Motor neuron (in vitro differentiated cells): Measurements from ENCODE around the gene CNTLN. TPM values are rescaled to one million over a fixed set of nuclear protein-coding genes. Genes with fewer than 3 reads are reported as not detected.
A peak's percentile ranks its signal among the peaks of the same experiment; 100 is the strongest.
"Not testable (repeated sequence)": the region's sequence is repeated elsewhere in the genome, so short reads cannot be mapped to it uniquely, and the experiment has no call there.

ENCODE experiments used
- ATAC-seq, 8 experiments: fragments of 200-7000 bp; cut with Tn5 transposase; replicated peaks in 6 of 8; 2 replicates each; pipeline ENCODE4 v1.8.0; 2021; ENCODE audit warnings: mild to moderate bottlenecking in 8 of 8, moderate library complexity in 8 of 8
- H3K27ac ChIP-seq, 2 donors: fragments of 250-450 bp; sonication (Bioruptor Pico); 2 replicates each; pipeline ENCODE4 v1.9.0; 2021; ENCODE audit warnings: antibody characterized with exemption in 2 of 2, mild to moderate bottlenecking in 2 of 2, moderate library complexity in 1 of 2
- H3K4me1 ChIP-seq, 2 donors: fragments of 250-450 bp; sonication (Bioruptor Pico); replicated peaks in 1 of 2; 2 replicates each; pipeline ENCODE4 v1.6.1; 2021; ENCODE audit warnings: antibody characterized with exemption in 2 of 2, mild to moderate bottlenecking in 2 of 2, moderate library complexity in 1 of 2
- H3K4me3 ChIP-seq, 5 donors: fragments of 250-450 bp; sonication (Bioruptor Pico); 2 replicates each; pipeline ENCODE4 v1.9.0; 2021; ENCODE audit warnings: antibody characterized with exemption in 5 of 5, mild to moderate bottlenecking in 5 of 5, moderate library complexity in 4 of 5
- WGBS, 10 experiments: fragments of 450-650 bp; shearing (Covaris generic); methylation state at CpG; one replicate each; pipeline ENCODE4 v1.0.0; 2022; 5-methylcytosine and 5-hydroxymethylcytosine counted together
- in situ Hi-C, 9 experiments: fragments of 400-800 bp; cut with MboI; loops; one replicate each; pipeline ENCODE4 v1.15.0; 2021; ENCODE audit warnings: low sequenced_read_pairs in 9 of 9, low pct_unique_long_range_greater_than_20kb in 2 of 9; ENCODE audit not compliant: unreplicated experiment in 9 of 9
- total RNA-seq, 8 experiments: library from RNA; unstranded; fragments of 300-600 nt; gene quantifications; 2 replicates each; pipeline versions ENCODE4 v1.2.3 to v1.2.4, GENCODE V29; 2022

Gene CNTLN
- total RNA-seq, 8 experiments from 2014 or later = 6.3 to 19.0 (median 9.3) TPM

GRCh38 chr9:17491780-17492179, 356.9 kb downstream of the CNTLN start:
- ATAC-seq = no peak
- in situ Hi-C loops = no loop called here
- Histone ChIP-seq H3K4me3 (no peak overlapping the region), H3K4me1 (peaks cover 0 to 17% of the 10 kb centered on the region in 2 donors), H3K27ac (no peak overlapping the region)
- 96 to 100% (median 100%) methylated on average over 1 of the region's 1 CpG; no CpG with 5 or more reads in 1 of the 10 experiments for WGBS, 10 experiments

GRCh38 chr9:17503196-17503595, 368.4 kb downstream of the CNTLN start:
- Histone ChIP-seq H3K4me3 (no peak overlapping the region), H3K4me1 (no peaks in the 10 kb centered on the region), H3K27ac (no peak overlapping the region)
- no peak for ATAC-seq
- 20 to 100% (median 94%) methylated on average over 1 to 3 of the region's 3 CpGs for WGBS, 10 experiments
- in situ Hi-C loops = no loop called here

GRCh38 chr9:17509151-17509550, 374.3 kb downstream of the CNTLN start:
- H3K27ac ChIP-seq = no peak overlapping the region
- ATAC-seq = no peak
- WGBS, 10 experiments = 60 to 100% (median 92%) methylated on average over 1 of the region's 1 CpG; no CpG with 5 or more reads in 6 of the 10 experiments
- H3K4me1 ChIP-seq = no peaks in the 10 kb centered on the region
- in situ Hi-C loops = no loop called here
- no peak overlapping the region for H3K4me3 ChIP-seq

GRCh38 chr9:17509701-17510100, 374.9 kb downstream of the CNTLN start:
- H3K27ac ChIP-seq = no peak overlapping the region
- no peaks in the 10 kb centered on the region for H3K4me1 ChIP-seq
- in situ Hi-C loops = no loop called here
- ATAC-seq = no peak
- no peak overlapping the region for H3K4me3 ChIP-seq
- 67 to 100% (median 83%) methylated on average over 1 of the region's 1 CpG; no CpG with 5 or more reads in 5 of the 10 experiments for WGBS, 10 experiments

GRCh38 chr9:17519761-17520160, 384.9 kb downstream of the CNTLN start:
- 32 to 100% (median 65%) methylated on average over 1 to 4 of the region's 4 CpGs for WGBS, 10 experiments
- in situ Hi-C loops = no loop called here
- Histone ChIP-seq H3K4me1 (peaks cover 12 to 18% of the 10 kb centered on the region in 2 donors), H3K27ac (no peak overlapping the region), H3K4me3 (no peak overlapping the region)
- peak in 3 of 8 experiments; percentile 45 to 65 (median 49) for ATAC-seq

- Histone ChIP-seq H3K27ac (no peak overlapping the region), H3K4me1 (peaks cover 12 to 18% of the 10 kb centered on the region in 2 donors), H3K4me3 (no peak overlapping the region)
- in situ Hi-C loops = no loop called here
- peak in 5 of 8 experiments; percentile 51 to 64 (median 59) for ATAC-seq
- 16 to 91% (median 80%) methylated on average over 2 to 5 of the region's 5 CpGs for WGBS, 10 experiments
Measured at GRCh38 chr9:17520268-17521064, 385.6 kb downstream of the CNTLN start.

GRCh38 chr9:17521100-17521855, 386.4 kb downstream of the CNTLN start:
- in situ Hi-C loops = no loop called here
- 24 to 96% (median 75%) methylated on average over 3 of the region's 3 CpGs; no CpG with 5 or more reads in 1 of the 10 experiments for WGBS, 10 experiments
- H3K27ac ChIP-seq = no peak overlapping the region
- no peak for ATAC-seq
- H3K4me3 ChIP-seq = no peak overlapping the region
- peaks cover 12 to 18% of the 10 kb centered on the region in 2 donors for H3K4me1 ChIP-seq

GRCh38 chr9:17526726-17527125, 391.9 kb downstream of the CNTLN start:
- in situ Hi-C loops = loop anchor here in 6 of 9 experiments (25.0 kb wide), 4 partner anchors 261 to 1511 kb away; partner anchors contain the start of genes RRAGA (in 2 of the 6) and SAXO1 (in 2 of the 6)
- H3K27ac ChIP-seq, H3K4me1 ChIP-seq, ATAC-seq, H3K4me3 ChIP-seq: not testable (repeated sequence)
- WGBS, 10 experiments = 50 to 100% (median 90%) methylated on average over 1 to 7 of the region's 7 CpGs

- Histone ChIP-seq H3K4me3 (no peak overlapping the region), H3K4me1 (peaks cover 0 to 3% of the 10 kb centered on the region in 2 donors), H3K27ac (no peak overlapping the region)
- in situ Hi-C loops = loop anchor here in 6 of 9 experiments (25.0 kb wide), 4 partner anchors 258 to 1508 kb away; partner anchors contain the start of genes RRAGA (in 2 of the 6) and SAXO1 (in 2 of the 6)
- no peak for ATAC-seq
Measured at GRCh38 chr9:17528859-17529258, 394.0 kb downstream of the CNTLN start.

- WGBS, 10 experiments = 14 to 72% (median 39%) methylated on average over 2 to 10 of the region's 10 CpGs
- no peak overlapping the region for H3K4me3 ChIP-seq
- no peak overlapping the region for H3K27ac ChIP-seq
- ATAC-seq = peak in 3 of 8 experiments; percentile 43 to 54 (median 43)
- no peaks in the 10 kb centered on the region for H3K4me1 ChIP-seq
- in situ Hi-C loops = loop anchor here in 7 of 9 experiments (5.0 to 25.0 kb wide), 7 partner anchors 256 to 1506 kb away; partner anchors contain the start of genes RRAGA (in 2 of the 7) and SAXO1 (in 2 of the 7)
Measured at GRCh38 chr9:17531642-17532254, 396.9 kb downstream of the CNTLN start.

GRCh38 chr9:17532461-17532860, 397.6 kb downstream of the CNTLN start:
- no peak for ATAC-seq
- Histone ChIP-seq H3K4me1 (no peaks in the 10 kb centered on the region), H3K27ac (no peak overlapping the region), H3K4me3 (no peak overlapping the region)
- 0 to 100% (median 90%) methylated on average over 1 to 4 of the region's 6 CpGs; no CpG with 5 or more reads in 3 of the 10 experiments for WGBS, 10 experiments
- in situ Hi-C loops = loop anchor here in 7 of 9 experiments (5.0 to 25.0 kb wide), 7 partner anchors 255 to 1505 kb away; partner anchors contain the start of genes RRAGA (in 2 of the 7) and SAXO1 (in 2 of the 7)

GRCh38 chr9:17535176-17535575, 400.3 kb downstream of the CNTLN start:
- no peak for ATAC-seq
- H3K27ac ChIP-seq = no peak overlapping the region
- H3K4me1 ChIP-seq = no peaks in the 10 kb centered on the region
- WGBS, 10 experiments = 55 to 100% (median 85%) methylated on average over 1 to 3 of the region's 3 CpGs; no CpG with 5 or more reads in 3 of the 10 experiments
- in situ Hi-C loops = loop anchor here in 7 of 9 experiments (10.0 to 25.0 kb wide), 6 partner anchors 252 to 1502 kb away; partner anchors contain the start of genes RRAGA (in 2 of the 7) and SAXO1 (in 2 of the 7)
- no peak overlapping the region for H3K4me3 ChIP-seq
